Kidney (tissue), 14 donors: ENCODE data around the gene UBE2M. TPM values are rescaled to one million over a fixed set of nuclear protein-coding genes. Genes with fewer than 3 reads are reported as not detected.
A peak's percentile ranks its signal among the peaks of the same experiment; 100 is the strongest.

Experiments used
- DNase-seq, 5 donors: peaks; one replicate each; pipeline ENCODE4 v3.0.0-alpha.2; 2013 to 2020
- FAIRE-seq: peaks from 2 replicates; lab custom pipeline; 2012; peaks lifted over from hg19 to GRCh38; lab: Jason Lieb, UNC
- H3K27ac ChIP-seq, 2 donors: one replicate each; pipeline ENCODE4 v1.7.0; 2013; ENCODE audit warnings: low read depth in 2 of 2, low read length in 2 of 2, inconsistent platforms in 1 of 2
- H3K27me3 ChIP-seq: one replicate; pipeline ENCODE4 v1.7.1; 2013; ENCODE audit warnings: low read length, inconsistent platforms; ENCODE audit not compliant: control insufficient read depth, insufficient read depth
- H3K36me3 ChIP-seq, 3 donors: one replicate each; pipeline versions ENCODE4 v1.7.0 to v1.7.1; 2013; ENCODE audit warnings: low read length in 3 of 3, control low read depth in 1 of 3, inconsistent platforms in 1 of 3; ENCODE audit not compliant: insufficient read depth in 3 of 3, control insufficient read depth in 2 of 3
- H3K4me1 ChIP-seq, 3 donors: one replicate each; pipeline versions ENCODE4 v1.7.0 to v1.7.1; 2013; ENCODE audit warnings: low read length in 3 of 3, inconsistent platforms in 1 of 3, low read depth in 1 of 3; ENCODE audit not compliant: control insufficient read depth in 2 of 3, insufficient read depth in 2 of 3
- H3K4me3 ChIP-seq, 3 donors: one replicate each; pipeline versions ENCODE4 v1.7.0 to v1.8.1; 2013; ENCODE audit warnings: low read length in 3 of 3, control low read depth in 1 of 3, inconsistent platforms in 1 of 3
- H3K9ac ChIP-seq, 3 donors: one replicate each; pipeline versions ENCODE4 v1.7.0 to v1.7.1; 2013; ENCODE audit warnings: low read length in 3 of 3, control low read depth in 1 of 3, inconsistent platforms in 1 of 3
- H3K9me3 ChIP-seq, 3 donors: one replicate each; pipeline versions ENCODE4 v1.7.0 to v1.7.1; 2013; ENCODE audit warnings: low read length in 3 of 3, control low read depth in 1 of 3, inconsistent platforms in 1 of 3; ENCODE audit not compliant: control insufficient read depth in 2 of 3, insufficient read depth in 1 of 3
- CTCF ChIP-seq: IDR thresholded peaks from 3 replicates; pipeline ENCODE4 v1.5.1; 2012; ENCODE audit warnings: mild to moderate bottlenecking, moderate library complexity, borderline replicate concordance; ENCODE audit not compliant: insufficient read depth; ENCODE audit errors: extremely low read depth
- intact Hi-C: fragments of 100-400 bp; cut with DNase I; formaldehyde crosslinking; loops from one replicate; pipeline ENCODE4 v1.11.1; 2022
- polyA plus RNA-seq: library from polyadenylated mRNA; stranded (reverse); fragments of 350-450 nt; fragmentation: Illumina TruSeq; extraction: RNeasy Lipid Tissue Mini Kit (QIAGEN cat#74804); gene quantifications from one replicate; pipeline ENCODE4 v1.2.3, GENCODE V29; 2014; ENCODE audit warnings: low read depth, low replicate concordance; ENCODE audit not compliant: insufficient read depth
- total RNA-seq: library from RNA; stranded (reverse); fragmentation: NEBNext Ultra II Directional; extraction: Animal tissue kit (Norgen Biotek cat#: 25700); gene quantifications from one replicate; pipeline ENCODE4 v1.2.1, GENCODE V29; 2021
- donor health status: control.
- donor health status: control.
- donor health status: control.
- donor health status: control.
- donor health status: control.
- donor health status: DM: yes; HTN: yes; CAD: no.
- donor health status: Normal renal cell carcinoma (clear cell type).

Gene UBE2M
- total and polyA plus RNA-seq, 2 donors from 2014 or later = 60.4 to 98.0 TPM

GRCh38 chr19:58529405-58529804, 29.0 kb downstream of the UBE2M start:
- H3K27ac ChIP-seq = no peak overlapping the region
- DNase-seq (no peak), FAIRE-seq (no peak)
- intact Hi-C loops = no loop called here
- H3K27me3 ChIP-seq = no peaks in the 10 kb centered on the region
- H3K9me3 ChIP-seq = no peaks in the 10 kb centered on the region
- H3K36me3 ChIP-seq = no peaks in the 10 kb centered on the region
- H3K4me1 ChIP-seq = no peaks in the 10 kb centered on the region
- no peak overlapping the region for H3K4me3 ChIP-seq
- no peak overlapping the region for H3K9ac ChIP-seq
- TF ChIP-seq CTCF = no peak

GRCh38 chr19:58522709-58523108, 35.7 kb downstream of the UBE2M start:
- FAIRE-seq = no peak

GRCh38 chr19:58521651-58522050, 36.8 kb downstream of the UBE2M start:
- intact Hi-C loops = no loop called here
- Histone ChIP-seq H3K36me3 (peaks cover 0 to 6% (median 6%) of the 10 kb centered on the region in 3 donors), H3K27ac (no peak overlapping the region), H3K4me3 (no peak overlapping the region), H3K9me3 (no peaks in the 10 kb centered on the region), H3K9ac (no peak overlapping the region), H3K27me3 (no peaks in the 10 kb centered on the region), H3K4me1 (peaks cover 4 to 19% (median 7%) of the 10 kb centered on the region in 3 donors)
- FAIRE-seq = no peak
- TF ChIP-seq CTCF = no peak
- no peak for DNase-seq

More at GRCh38 chr19:58522709-58523108, 35.7 kb downstream of the UBE2M start:
- DNase-seq = no peak
- no peak overlapping the region for H3K27ac ChIP-seq
- H3K9me3 ChIP-seq = no peaks in the 10 kb centered on the region
- no peak overlapping the region for H3K9ac ChIP-seq
- intact Hi-C loops = no loop called here
- H3K4me3 ChIP-seq = no peak overlapping the region
- no peaks in the 10 kb centered on the region for H3K27me3 ChIP-seq
- TF ChIP-seq CTCF = no peak
- no peaks in the 10 kb centered on the region for H3K36me3 ChIP-seq
- H3K4me1 ChIP-seq = peaks cover 4 to 16% (median 7%) of the 10 kb centered on the region in 3 donors

- Histone ChIP-seq H3K27ac (peak overlapping the region; percentile 88 to 97), H3K4me3 (peak overlapping the region; percentile 85 to 90 (median 86)), H3K27me3 (no peaks in the 10 kb centered on the region), H3K36me3 (peaks cover 0 to 10% (median 7%) of the 10 kb centered on the region in 3 donors), H3K4me1 (peaks cover 4 to 21% (median 7%) of the 10 kb centered on the region in 3 donors), H3K9me3 (no peaks in the 10 kb centered on the region), H3K9ac (peak overlapping the region; percentile 24 to 70 (median 43))
- FAIRE-seq (no peak), DNase-seq (no peak)
- TF ChIP-seq CTCF = no peak
- intact Hi-C loops = no loop called here
These were observed 38.2 kb downstream of the UBE2M start for GRCh38 chr19:58520257-58520599.
